Measurements from ENCODE around the gene DGKD. TPM values are rescaled to one million over a fixed set of nuclear protein-coding genes. Genes with fewer than 3 reads are reported as not detected.

The DGKD gene
- total RNA-seq, 1 donor from 2014 or later: 15.3 TPM

DNA sequence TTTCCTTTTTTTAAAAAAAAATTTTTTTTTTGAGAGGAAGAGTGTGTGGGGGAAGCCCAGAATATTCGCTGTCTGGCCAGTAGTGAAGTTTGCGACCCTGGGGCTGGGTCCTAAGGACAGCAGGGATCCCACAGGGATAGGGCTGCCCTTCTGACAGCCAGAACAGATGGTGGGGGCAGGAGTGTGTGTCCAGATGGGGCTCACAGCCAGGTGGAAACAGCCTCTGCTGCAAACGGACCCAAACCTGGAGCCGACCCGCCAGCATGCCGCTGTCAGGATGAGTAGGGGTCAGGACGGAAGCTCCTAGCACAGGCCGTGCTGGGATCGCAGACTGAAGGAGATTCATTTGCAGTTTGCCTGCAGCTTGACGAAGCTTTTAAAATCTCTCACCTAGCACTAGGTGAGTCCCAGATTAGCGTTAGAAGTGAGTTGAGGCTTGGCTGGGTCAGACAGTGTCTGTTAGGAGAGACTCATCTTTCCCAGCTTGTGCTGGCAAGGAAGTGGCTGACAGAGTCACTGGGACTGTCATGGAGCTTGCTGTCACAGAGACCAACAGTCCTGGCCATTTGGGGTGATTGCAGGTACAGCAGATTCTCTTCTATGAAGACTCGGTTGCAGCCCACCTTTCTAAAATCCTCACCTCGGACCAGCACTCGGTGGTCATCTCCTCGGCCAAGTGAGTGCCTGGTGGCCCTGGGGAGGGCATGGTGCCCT, 93.4 kb downstream of the DGKD start:
- TF ChIP-seq, protein P1, sequence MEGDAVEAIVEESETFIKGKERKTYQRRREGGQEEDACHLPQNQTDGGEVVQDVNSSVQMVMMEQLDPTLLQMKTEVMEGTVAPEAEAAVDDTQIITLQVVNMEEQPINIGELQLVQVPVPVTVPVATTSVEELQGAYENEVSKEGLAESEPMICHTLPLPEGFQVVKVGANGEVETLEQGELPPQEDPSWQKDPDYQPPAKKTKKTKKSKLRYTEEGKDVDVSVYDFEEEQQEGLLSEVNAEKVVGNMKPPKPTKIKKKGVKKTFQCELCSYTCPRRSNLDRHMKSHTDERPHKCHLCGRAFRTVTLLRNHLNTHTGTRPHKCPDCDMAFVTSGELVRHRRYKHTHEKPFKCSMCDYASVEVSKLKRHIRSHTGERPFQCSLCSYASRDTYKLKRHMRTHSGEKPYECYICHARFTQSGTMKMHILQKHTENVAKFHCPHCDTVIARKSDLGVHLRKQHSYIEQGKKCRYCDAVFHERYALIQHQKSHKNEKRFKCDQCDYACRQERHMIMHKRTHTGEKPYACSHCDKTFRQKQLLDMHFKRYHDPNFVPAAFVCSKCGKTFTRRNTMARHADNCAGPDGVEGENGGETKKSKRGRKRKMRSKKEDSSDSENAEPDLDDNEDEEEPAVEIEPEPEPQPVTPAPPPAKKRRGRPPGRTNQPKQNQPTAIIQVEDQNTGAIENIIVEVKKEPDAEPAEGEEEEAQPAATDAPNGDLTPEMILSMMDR (IDR thresholded peaks at IDR 0.05; ENCODE audit: unreplicated experiment): no peak
- H3K4me3 Mint-ChIP-seq (ENCODE audit: unreplicated experiment): no peak overlapping the region
- no peaks in the 10 kb centered on the region for H3K9me3 Mint-ChIP-seq (ENCODE audit: unreplicated experiment)
- H3K36me3 Mint-ChIP-seq (ENCODE audit: low read depth, unreplicated experiment): peaks cover 17% of the 10 kb centered on the region
- DNase-seq (ENCODE audit: low spot score): no peak
- H3K27ac Mint-ChIP-seq (ENCODE audit: unreplicated experiment): no peak overlapping the region
- no peaks in the 10 kb centered on the region for H3K4me1 Mint-ChIP-seq (ENCODE audit: unreplicated experiment)
- H3K27me3 Mint-ChIP-seq (ENCODE audit: unreplicated experiment): peaks cover 9% of the 10 kb centered on the region

DNA sequence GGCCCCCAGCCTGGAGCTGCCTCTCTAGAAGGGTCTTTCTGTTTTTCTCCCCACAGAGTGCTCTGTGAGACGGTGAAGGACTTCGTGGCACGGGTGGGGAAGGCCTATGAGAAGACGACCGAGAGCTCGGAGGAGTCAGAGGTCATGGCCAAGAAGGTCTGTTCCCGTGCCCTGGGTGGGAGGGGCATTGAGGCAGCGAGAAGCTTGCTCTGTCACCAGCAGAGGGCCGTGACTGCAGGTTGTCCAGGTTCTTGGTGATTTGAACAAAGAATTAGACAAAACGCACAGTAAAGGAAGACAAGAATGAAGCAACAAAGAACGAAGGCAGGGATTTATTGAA, 93.9 kb downstream of the DGKD start:
- Mint-ChIP-seq H3K4me1 (ENCODE audit: unreplicated experiment) (no peaks in the 10 kb centered on the region), H3K27me3 (ENCODE audit: unreplicated experiment) (peaks cover 9% of the 10 kb centered on the region), H3K36me3 (ENCODE audit: low read depth, unreplicated experiment) (peaks cover 18% of the 10 kb centered on the region), H3K9me3 (ENCODE audit: unreplicated experiment) (no peaks in the 10 kb centered on the region), H3K4me3 (ENCODE audit: unreplicated experiment) (peak overlapping the region; percentile 73), H3K27ac (ENCODE audit: unreplicated experiment) (no peak overlapping the region)
- TF ChIP-seq, protein P1 (IDR thresholded peaks at IDR 0.05; ENCODE audit: unreplicated experiment): no peak
- peak; percentile 41 for DNase-seq (ENCODE audit: low spot score)

DNA sequence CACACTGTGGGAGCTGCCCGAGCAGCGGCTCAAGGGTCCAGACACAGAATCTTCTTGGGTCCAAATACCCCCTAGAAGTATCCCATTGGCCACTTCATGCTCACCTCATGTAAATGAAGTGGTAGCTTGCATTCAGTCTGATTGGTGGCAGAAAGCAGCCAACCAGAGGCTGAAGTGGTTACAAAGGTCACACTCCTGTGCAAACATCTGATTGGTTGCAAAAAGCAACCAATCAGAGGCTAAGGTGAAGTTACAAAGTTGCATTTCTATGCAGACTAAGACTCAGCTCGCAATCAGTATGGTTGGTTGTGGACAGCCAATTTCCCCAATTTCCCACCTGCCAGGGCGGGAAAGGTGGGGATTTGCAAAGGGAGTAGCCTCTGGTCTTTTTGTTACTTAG, 94.3 kb downstream of the DGKD start:
- no peak for DNase-seq (ENCODE audit: low spot score)
- no peak overlapping the region for H3K4me3 Mint-ChIP-seq (ENCODE audit: unreplicated experiment)
- no peak overlapping the region for H3K27ac Mint-ChIP-seq (ENCODE audit: unreplicated experiment)
- peaks cover 21% of the 10 kb centered on the region for H3K36me3 Mint-ChIP-seq (ENCODE audit: low read depth, unreplicated experiment)
- no peaks in the 10 kb centered on the region for H3K9me3 Mint-ChIP-seq (ENCODE audit: unreplicated experiment)
- TF ChIP-seq, protein P1 (IDR thresholded peaks at IDR 0.05; ENCODE audit: unreplicated experiment): no peak
- H3K4me1 Mint-ChIP-seq (ENCODE audit: unreplicated experiment): no peaks in the 10 kb centered on the region
- H3K27me3 Mint-ChIP-seq (ENCODE audit: unreplicated experiment): peaks cover 9% of the 10 kb centered on the region

DNA sequence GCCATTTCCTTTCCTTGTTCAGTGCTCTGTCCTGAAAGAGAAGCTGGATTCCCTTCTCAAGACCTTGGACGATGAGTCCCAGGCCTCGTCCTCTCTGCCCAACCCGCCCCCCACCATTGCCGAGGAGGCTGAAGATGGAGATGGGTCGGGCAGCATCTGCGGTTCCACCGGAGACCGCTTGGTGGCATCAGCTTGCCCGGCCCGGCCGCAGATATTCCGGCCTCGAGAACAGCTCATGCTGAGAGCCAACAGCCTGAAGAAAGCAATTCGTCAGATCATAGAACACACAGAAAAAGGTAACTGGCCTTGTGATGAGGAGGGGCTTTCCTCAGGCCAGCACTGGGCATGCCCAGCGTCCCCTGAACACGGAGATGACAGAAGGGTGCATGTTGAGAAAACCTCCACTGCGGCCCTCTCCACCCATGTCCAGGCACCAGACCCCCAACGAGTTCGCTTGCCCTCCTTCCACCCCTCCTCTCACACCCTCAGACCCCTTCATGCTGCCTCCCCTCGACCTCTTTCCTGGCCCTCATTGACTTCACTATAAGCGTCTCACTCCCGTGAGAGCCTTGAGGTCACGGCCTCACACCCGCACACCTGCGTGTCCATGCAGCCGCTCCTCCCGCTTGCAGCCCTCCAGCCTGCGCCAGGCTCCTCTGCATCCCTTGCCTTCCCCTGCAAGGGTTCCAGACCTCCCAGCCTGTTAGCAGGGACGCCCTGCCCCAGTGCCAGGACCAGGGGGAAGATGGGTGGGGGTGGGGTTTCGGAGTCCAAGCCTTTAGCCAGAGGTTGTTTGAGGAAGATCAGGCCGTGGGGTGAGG, 95.0 kb downstream of the DGKD start:
- peak; percentile 76 for DNase-seq (ENCODE audit: low spot score)
- Mint-ChIP-seq H3K4me1 (ENCODE audit: unreplicated experiment) (no peaks in the 10 kb centered on the region), H3K36me3 (ENCODE audit: low read depth, unreplicated experiment) (peaks cover 21% of the 10 kb centered on the region), H3K27me3 (ENCODE audit: unreplicated experiment) (peaks cover 9% of the 10 kb centered on the region), H3K27ac (ENCODE audit: unreplicated experiment) (no peak overlapping the region), H3K4me3 (ENCODE audit: unreplicated experiment) (no peak overlapping the region), H3K9me3 (ENCODE audit: unreplicated experiment) (no peaks in the 10 kb centered on the region)
- TF ChIP-seq, protein P1 (IDR thresholded peaks at IDR 0.05; ENCODE audit: unreplicated experiment): peak; percentile 77
